Cardiac atrium fibroblast (primary cell): ENCODE measurements around the gene FOXO3B. TPM values are rescaled to one million over a fixed set of nuclear protein-coding genes. Genes with fewer than 3 reads are reported as not detected.

ENCODE experiments used
- total RNA-seq: library from RNA; depleted of rRNA; stranded (reverse); fragments of >200 nt; gene quantifications from 2 replicates; pipeline ENCODE4 v1.2.3, GENCODE V29; 2015

The FOXO3B gene
- total RNA-seq: 4.3 and 8.3 TPM in 2 replicates

GRCh38 chr17:18681767-18682571, at the start of gene FOXO3B:
FOXO3B (minus strand) TSS chr17:18682314; CDS start chr17:18681651, 663 bp downstream.

GRCh38 chr17:18644291-18644690, 37.8 kb downstream of the FOXO3B start, which contains the start of gene TBC1D28:
TBC1D28 (minus strand) TSS chr17:18644391; CDS start chr17:18641352, 3,039 bp downstream.

Other genes with a start within 250 kb of the FOXO3B start
- gene LGALS9C, start 205.5 kb downstream of the FOXO3B start, total RNA-seq: not detected in 2 replicates
- not detected in 2 replicates for gene TBC1D28, start 37.9 kb downstream of the FOXO3B start, total RNA-seq
- gene FBXW10, start 61.7 kb upstream of the FOXO3B start, total RNA-seq: not detected in 2 replicates
- gene TVP23B, start 98.9 kb upstream of the FOXO3B start, total RNA-seq: 37.9 and 40.0 TPM in 2 replicates
- 23.2 and 26.7 TPM in 2 replicates for gene PRPSAP2, start 175.8 kb upstream of the FOXO3B start, total RNA-seq